Neural progenitor cell (in vitro differentiated cells): ENCODE measurements around the gene FMN1.

Source experiments
- CTCF ChIP-seq: fragments of 200-600 bp; sonication (generic); IDR thresholded peaks from 2 replicates; pipeline ENCODE4 v1.5.1; 2017; ENCODE audit warnings: antibody characterized with exemption, mild to moderate bottlenecking
- EZH2 ChIP-seq: fragments of 200-600 bp; sonication (generic); IDR thresholded peaks from 2 replicates; pipeline ENCODE4 v1.6.1; 2017; ENCODE audit warnings: antibody characterized with exemption, mild to moderate bottlenecking, moderate library complexity
- EZH2phosphoT487 ChIP-seq: fragments of 200-600 bp; sonication (generic); IDR thresholded peaks from 2 replicates; pipeline ENCODE4 v1.6.1; 2017; ENCODE audit warnings: antibody characterized with exemption

GRCh38 chr15:32802286-32802936 is 392.1 kb downstream of the FMN1 start:
- TF ChIP-seq CTCF, result no peak
- no peak for TF ChIP-seq EZH2
- no peak for TF ChIP-seq EZH2phosphoT487
